Osteoblast (primary cell): ENCODE results near the gene TOX4. TPM values are rescaled to one million over a fixed set of nuclear protein-coding genes. Genes with fewer than 3 reads are reported as not detected.

Experiments used
- DNase-seq: peaks from one replicate; pipeline ENCODE4 v3.0.0; 2011; ENCODE audit warnings: low spot score, mixed read lengths; ENCODE audit not compliant: insufficient read length; ENCODE audit errors: missing footprints
- H2AFZ ChIP-seq: 2 replicates; pipeline ENCODE4 v1.6.0; 2011; ENCODE audit warnings: mild to moderate bottlenecking, low read length
- H3K27ac ChIP-seq: 2 replicates; pipeline ENCODE4 v1.5.1; 2011; ENCODE audit warnings: mild to moderate bottlenecking, low read depth, low read length, moderate library complexity
- H3K27me3 ChIP-seq: 2 replicates; pipeline ENCODE4 v1.6.0; 2012; ENCODE audit warnings: mild to moderate bottlenecking, control low read depth, inconsistent platforms, low read length, moderate library complexity; ENCODE audit not compliant: insufficient read depth
- H3K36me3 ChIP-seq: 2 replicates; pipeline ENCODE4 v1.5.1; 2011; ENCODE audit warnings: mild to moderate bottlenecking, low read length, control low read depth, moderate library complexity; ENCODE audit not compliant: insufficient read depth
- H3K4me1 ChIP-seq: 2 replicates; pipeline ENCODE4 v1.5.1; 2011; ENCODE audit warnings: mild to moderate bottlenecking, low read length, control low read depth, moderate library complexity; ENCODE audit not compliant: insufficient read depth
- H3K4me2 ChIP-seq: 2 replicates; pipeline ENCODE4 v1.6.0; 2011; ENCODE audit warnings: mild to moderate bottlenecking, low read length; ENCODE audit not compliant: insufficient read depth
- H3K4me3 ChIP-seq: fragments of 200-600 bp; sonication (generic); 3 replicates; pipeline ENCODE4 v1.5.1; 2012; ENCODE audit warnings: mild to moderate bottlenecking, low read length, inconsistent platforms; ENCODE audit not compliant: insufficient read depth
- H3K79me2 ChIP-seq: 2 replicates; pipeline ENCODE4 v1.6.0; 2012; ENCODE audit warnings: mild to moderate bottlenecking, low read length, control low read depth, inconsistent platforms; ENCODE audit not compliant: insufficient read depth
- H3K9me3 ChIP-seq: 2 replicates; pipeline ENCODE4 v1.5.1; 2011; ENCODE audit warnings: low read depth, low read length, control low read depth
- H4K20me1 ChIP-seq: 2 replicates; pipeline ENCODE4 v1.6.0; 2012; ENCODE audit warnings: mild to moderate bottlenecking, low read length, control low read depth; ENCODE audit not compliant: insufficient read depth
- CTCF ChIP-seq: IDR thresholded peaks from 2 replicates; pipeline ENCODE4 v1.5.1; 2011; ENCODE audit warnings: mild to moderate bottlenecking, low read depth, low read length, moderate library complexity; ENCODE audit errors: extremely low read depth
- total RNA-seq: library from RNA; depleted of rRNA; stranded (reverse); fragments of >200 nt; gene quantifications from 2 replicates; pipeline ENCODE4 v1.2.3, GENCODE V29; 2012

The TOX4 gene
- total RNA-seq, 1 donor, result 37.6 TPM

GRCh38 chr14:21535545-21536417 lies 58.8 kb downstream of the TOX4 start:
- H3K4me3 ChIP-seq, result no peak overlapping the region
- no peak for DNase-seq
- no peaks in the 10 kb centered on the region for H4K20me1 ChIP-seq
- H3K27ac ChIP-seq, result no peak overlapping the region
- no peak overlapping the region for H2AFZ ChIP-seq
- no peaks in the 10 kb centered on the region for H3K9me3 ChIP-seq
- H3K36me3 ChIP-seq, result no peaks in the 10 kb centered on the region
- H3K4me1 ChIP-seq, result no peaks in the 10 kb centered on the region
- peaks cover 60% of the 10 kb centered on the region for H3K27me3 ChIP-seq
- H3K4me2 ChIP-seq, result peak overlapping the region; percentile 65
- H3K79me2 ChIP-seq, result no peaks in the 10 kb centered on the region
- no peak for TF ChIP-seq CTCF

DNA sequence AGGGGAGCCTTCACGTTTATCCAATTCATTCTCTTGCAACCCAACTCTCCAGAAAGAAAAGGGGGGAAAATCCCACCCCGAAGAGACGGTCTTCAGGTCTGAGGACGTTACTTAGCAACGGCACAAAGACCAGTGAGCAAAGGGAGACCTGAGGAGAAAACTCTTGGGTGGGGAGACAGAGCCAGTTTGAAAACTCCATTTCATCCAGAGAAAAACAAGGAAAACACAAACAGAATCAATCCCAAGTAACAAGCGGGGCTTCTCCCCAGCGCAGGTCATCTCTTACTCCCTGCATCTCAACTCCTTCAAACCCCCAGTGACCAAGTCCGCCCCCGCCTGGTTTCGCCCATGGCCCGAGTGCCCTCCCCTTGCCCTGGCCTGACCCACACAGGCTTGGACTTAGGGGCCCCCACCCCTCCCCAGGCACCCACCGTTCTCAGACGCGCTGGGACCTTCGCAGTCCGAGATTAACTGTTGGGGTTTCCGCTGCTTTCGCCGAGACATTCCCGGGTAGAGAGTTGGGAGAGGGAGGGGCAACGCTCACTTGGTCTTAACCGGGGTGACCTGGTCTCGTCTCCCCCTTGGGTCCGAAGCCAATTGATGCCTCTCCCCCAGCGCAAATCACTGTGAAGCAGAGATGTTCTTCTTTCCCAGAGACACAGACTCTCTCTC lies 59.6 kb downstream of the TOX4 start:
- peak overlapping the region; percentile 37 for H3K4me3 ChIP-seq

GRCh38 chr14:21537090-21537424 lies 60.1 kb downstream of the TOX4 start:
- no peak for DNase-seq
- no peak for TF ChIP-seq CTCF
- Histone ChIP-seq H3K27ac (no peak overlapping the region), H3K9me3 (no peaks in the 10 kb centered on the region), H3K36me3 (no peaks in the 10 kb centered on the region), H3K4me2 (peak overlapping the region; percentile 65), H4K20me1 (no peaks in the 10 kb centered on the region), H3K4me3 (no peak overlapping the region), H2AFZ (peak overlapping the region; percentile 74), H3K79me2 (no peaks in the 10 kb centered on the region), H3K27me3 (peaks cover 56% of the 10 kb centered on the region), H3K4me1 (no peaks in the 10 kb centered on the region)

More for the DNA sequence above, 59.6 kb downstream of the TOX4 start:
- H3K79me2 ChIP-seq, result no peaks in the 10 kb centered on the region
- no peaks in the 10 kb centered on the region for H3K4me1 ChIP-seq
- no peak for TF ChIP-seq CTCF
- H3K36me3 ChIP-seq, result no peaks in the 10 kb centered on the region
- H3K27ac ChIP-seq, result no peak overlapping the region
- H3K4me2 ChIP-seq, result peak overlapping the region; percentile 65
- H2AFZ ChIP-seq, result peak overlapping the region; percentile 74
- H4K20me1 ChIP-seq, result no peaks in the 10 kb centered on the region
- DNase-seq, result no peak
- no peaks in the 10 kb centered on the region for H3K9me3 ChIP-seq
- peaks cover 56% of the 10 kb centered on the region for H3K27me3 ChIP-seq
